HepG2 (cell line): ENCODE measurements around the gene TSPAN31. TPM values are rescaled to one million over a fixed set of nuclear protein-coding genes. Genes with fewer than 3 reads are reported as not detected.

Source experiments
- DNMT1 ChIP-seq: sonication (generic); formaldehyde crosslinking; IDR thresholded peaks from 2 replicates; pipeline ENCODE4 v1.5.1; 2020; ENCODE audit warnings: mild to moderate bottlenecking, missing genetic modification reagents
- FOXC1 ChIP-seq: sonication (generic); formaldehyde crosslinking; IDR thresholded peaks from 2 replicates; pipeline ENCODE4 v1.8.0; 2022; ENCODE audit warnings: mild to moderate bottlenecking, missing genetic modification reagents, borderline replicate concordance
- MAFG ChIP-seq: sonication (generic); formaldehyde crosslinking; IDR thresholded peaks from 2 replicates; pipeline ENCODE4 v1.5.1; 2020; ENCODE audit warnings: mild to moderate bottlenecking, missing genetic modification reagents
- MXD3 ChIP-seq: IDR thresholded peaks from 2 replicates; pipeline ENCODE4 v1.6.1; 2016; ENCODE audit warnings: mild to moderate bottlenecking, missing biosample characterization, missing genetic modification reagents
- NCOA1 ChIP-seq: sonication (generic); formaldehyde crosslinking; IDR thresholded peaks from 2 replicates; pipeline ENCODE4 v1.9.0; 2021; ENCODE audit warnings: missing genetic modification reagents
- NFAT5 ChIP-seq: sonication (generic); formaldehyde crosslinking; IDR thresholded peaks from 2 replicates; pipeline ENCODE4 v1.4.0; 2020; ENCODE audit warnings: missing genetic modification reagents
- SYNCRIP ChIP-seq: fragments of 200-400 bp; formaldehyde crosslinking; IDR thresholded peaks from 2 replicates; pipeline ENCODE4 v1.6.1; 2018; ENCODE audit warnings: mild to moderate bottlenecking, low read depth, low read length; ENCODE audit not compliant: insufficient read depth
- ZBTB26 ChIP-seq: IDR thresholded peaks from 2 replicates; pipeline ENCODE4 v1.6.1; 2016; ENCODE audit warnings: missing compliant biosample characterization, missing genetic modification reagents, borderline replicate concordance
- ZFP37 ChIP-seq: sonication (generic); formaldehyde crosslinking; IDR thresholded peaks from 2 replicates; pipeline ENCODE4 v1.4.0; 2020; ENCODE audit warnings: missing genetic modification reagents, borderline replicate concordance
- ZNF136 ChIP-seq: sonication (generic); formaldehyde crosslinking; IDR thresholded peaks from 2 replicates; pipeline ENCODE4 v1.8.1; 2022; ENCODE audit warnings: low read depth, mild to moderate bottlenecking, moderate library complexity, missing genetic modification reagents
- ZNF142 ChIP-seq: sonication (generic); formaldehyde crosslinking; IDR thresholded peaks from 2 replicates; pipeline ENCODE4 v1.4.0; 2020; ENCODE audit warnings: missing genetic modification reagents
- ZNF512 ChIP-seq: sonication (generic); formaldehyde crosslinking; IDR thresholded peaks from 2 replicates; pipeline ENCODE4 v1.4.0; 2020; ENCODE audit warnings: mild to moderate bottlenecking, missing genetic modification reagents
- ZNF562 ChIP-seq: sonication (generic); formaldehyde crosslinking; IDR thresholded peaks from 2 replicates; pipeline ENCODE4 v1.8.0; 2022; ENCODE audit warnings: missing genetic modification reagents, borderline replicate concordance
- ZNF614 ChIP-seq: IDR thresholded peaks from 2 replicates; pipeline ENCODE4 v1.6.1; 2018; ENCODE audit warnings: missing biosample characterization, missing genetic modification reagents, inconsistent platforms, borderline replicate concordance
- polyA plus RNA-seq, 8 experiments: library from polyadenylated mRNA; depleted of rRNA in 3 of 8; stranded (reverse) in 7 of 8; unstranded in 1 of 8; fragments of >200 nt; fragmentation: Illumina TruSeq in 4 of 8; extraction: Trizol in 4 of 8; gene quantifications; 2 replicates each; pipeline versions ENCODE4 v1.2.1 to v1.2.3, GENCODE V29; 2011 to 2016; ENCODE audit warnings: low read depth in 4 of 8, missing spikeins in 1 of 8, mixed read lengths in 1 of 8; ENCODE audit not compliant: insufficient read depth in 1 of 8
- total RNA-seq, 5 experiments: library from RNA; depleted of rRNA; stranded (reverse); fragments of >200 nt; fragmentation: Illumina TruSeq; extraction: Trizol; gene quantifications; 2 replicates each; pipeline ENCODE4 v1.2.3, GENCODE V29; 2016; ENCODE audit warnings: low read depth in 1 of 5

TSPAN31 gene
- total and polyA plus RNA-seq, 2 of the 13 experiments (the other 11 are each of a cell fraction or from before 2014, with no cell fraction given), result 10.4 to 24.6 TPM

- TF ChIP-seq ZNF142 (no peak), ZNF512 (CRISPR knock-in tag) (no peak), MAFG (CRISPR knock-in tag) (no peak), ZNF136 (CRISPR knock-in tag) (no peak), ZNF614 (CRISPR knock-in tag) (no peak), NCOA1 (CRISPR knock-in tag) (no peak), ZFP37 (CRISPR knock-in tag) (no peak), FOXC1 (CRISPR knock-in tag) (no peak), DNMT1 (CRISPR knock-in tag) (no peak), MXD3 (no peak), ZBTB26 (CRISPR knock-in tag) (no peak), ZNF562 (CRISPR knock-in tag) (no peak), SYNCRIP (no peak), NFAT5 (CRISPR knock-in tag) (no peak)
Observed at GRCh38 chr12:57744777-57745484, at the start of gene TSPAN31 (continued).
